ENCODE data around the gene CORO2A. TPM values are rescaled to one million over a fixed set of nuclear protein-coding genes. Genes with fewer than 3 reads are reported as not detected.

The CORO2A gene
- polyA plus RNA-seq, 1 of the 3 experiments (the other 2 are of a cell fraction), result 2.3 TPM

GRCh38 chr9:98214811-98215210 lies 22.4 kb upstream of the CORO2A start:
- no peaks in the 10 kb centered on the region for H4K20me1 ChIP-seq (ENCODE audit: insufficient read depth)
- ChIA-PET POLR2A (no interaction called here), CTCF (interaction anchor here (0.7 to 4.8 kb wide), 12 partner anchors 8 to 295 kb away, joined by 3 to 25 read pairs (median 5); partner anchors contain the start of genes TBC1D2 and TRIM14)

GRCh38 chr9:98211260-98211659 lies 18.8 kb upstream of the CORO2A start:
- CTCF ChIA-PET, result interaction anchor here (0.7 to 1.8 kb wide), 3 partner anchors 52 to 565 kb away, joined by 3 to 11 read pairs (median 3); no protein-coding TSS in a partner anchor
- TF ChIP-seq EZH2phosphoT487 (IDR thresholded peaks at IDR 0.05; ENCODE audit: borderline replicate concordance, low read depth) (no peak), USF1 (IDR thresholded peaks at IDR 0.05; ENCODE audit: borderline replicate concordance, low read depth) (no peak), IRF3 (IDR thresholded peaks at IDR 0.05; ENCODE audit: low read depth, low read length) (no peak), NFIC (IDR thresholded peaks at IDR 0.05; ENCODE audit: borderline replicate concordance) (no peak), TEAD4 (IDR thresholded peaks at IDR 0.05; ENCODE audit: borderline replicate concordance, insufficient read depth) (no peak), YY1 (IDR thresholded peaks at IDR 0.05; ENCODE audit: low read depth) (no peak), EP300 (IDR thresholded peaks at IDR 0.05; ENCODE audit: borderline replicate concordance in 1 of 2, low read depth in 1 of 2, low read length in 1 of 2) (no peak), FOSL2 (IDR thresholded peaks at IDR 0.05; ENCODE audit: borderline replicate concordance, low read depth) (no peak)
- H3K79me2 ChIP-seq (ENCODE audit: insufficient read depth), result no peaks in the 10 kb centered on the region
- POLR2A ChIA-PET, result no interaction called here
- no peak overlapping the region for H3K9ac ChIP-seq
- no peak overlapping the region for H3K4me3 ChIP-seq (ENCODE audit: low read depth in 2 of 2, low read length in 1 of 2)
- no peaks in the 10 kb centered on the region for H3F3A ChIP-seq (replicated peaks; ENCODE audit: insufficient read depth)
- no peak overlapping the region for H3K27ac ChIP-seq (ENCODE audit: low read depth in 2 of 2, low read length in 1 of 2)
- no peaks in the 10 kb centered on the region for H3K9me3 ChIP-seq
- no peak overlapping the region for H2AFZ ChIP-seq (ENCODE audit: low read depth)
- H3K4me2 ChIP-seq, result no peak overlapping the region
- no peaks in the 10 kb centered on the region for H4K20me1 ChIP-seq (ENCODE audit: insufficient read depth)
- no peak for DNase-seq
- WGBS (ENCODE audit: low lambda C conversion rate), result 100% methylated on average over 3 of the region's 3 CpGs
- H3K9me2 ChIP-seq, result no peaks in the 10 kb centered on the region
- H3K4me1 ChIP-seq (ENCODE audit: control insufficient read depth in 1 of 2, insufficient read depth in 2 of 2, low read depth in 1 of 2, low read length in 1 of 2), result no peaks in the 10 kb centered on the region
- H3K27me3 ChIP-seq (ENCODE audit: insufficient read depth), result no peaks in the 10 kb centered on the region
- H3K36me3 ChIP-seq (replicated peaks in 1 of 2; ENCODE audit: control insufficient read depth in 1 of 2, insufficient read depth in 2 of 2, low read length in 1 of 2), result no peaks in the 10 kb centered on the region

More at GRCh38 chr9:98214811-98215210, 22.4 kb upstream of the CORO2A start:
- H3K27ac ChIP-seq (ENCODE audit: low read depth in 2 of 2, low read length in 1 of 2), result no peak overlapping the region
- H3K79me2 ChIP-seq (ENCODE audit: insufficient read depth), result no peaks in the 10 kb centered on the region
- no peaks in the 10 kb centered on the region for H3F3A ChIP-seq (replicated peaks; ENCODE audit: insufficient read depth)
- 74% methylated on average over 5 of the region's 6 CpGs for WGBS (ENCODE audit: low lambda C conversion rate)
- TF ChIP-seq FOXM1 (IDR thresholded peaks at IDR 0.05; ENCODE audit: low read depth), result no peak
- no peaks in the 10 kb centered on the region for H3K36me3 ChIP-seq (replicated peaks in 1 of 2; ENCODE audit: control insufficient read depth in 1 of 2, insufficient read depth in 2 of 2, low read length in 1 of 2)
- H3K9me3 ChIP-seq, result no peaks in the 10 kb centered on the region
- no peak overlapping the region for H3K9ac ChIP-seq
- H3K4me3 ChIP-seq (ENCODE audit: low read depth in 2 of 2, low read length in 1 of 2), result no peak overlapping the region
- no peak overlapping the region for H3K4me2 ChIP-seq
- H2AFZ ChIP-seq (ENCODE audit: low read depth), result no peak overlapping the region
- no peaks in the 10 kb centered on the region for H3K4me1 ChIP-seq (ENCODE audit: control insufficient read depth in 1 of 2, insufficient read depth in 2 of 2, low read depth in 1 of 2, low read length in 1 of 2)
- H3K9me2 ChIP-seq, result no peaks in the 10 kb centered on the region
- H3K27me3 ChIP-seq (ENCODE audit: insufficient read depth), result no peaks in the 10 kb centered on the region
- DNase-seq, result no peak

GRCh38 chr9:98210435-98210834 lies 18.0 kb upstream of the CORO2A start:
- H3K79me2 ChIP-seq (ENCODE audit: insufficient read depth), result no peaks in the 10 kb centered on the region
- H3K9me2 ChIP-seq, result no peaks in the 10 kb centered on the region
- H3K27ac ChIP-seq (ENCODE audit: low read depth in 2 of 2, low read length in 1 of 2), result no peak overlapping the region
- no peaks in the 10 kb centered on the region for H3K27me3 ChIP-seq (ENCODE audit: insufficient read depth)
- no peak overlapping the region for H3K4me3 ChIP-seq (ENCODE audit: low read depth in 2 of 2, low read length in 1 of 2)
- H3F3A ChIP-seq (replicated peaks; ENCODE audit: insufficient read depth), result no peaks in the 10 kb centered on the region
- no peaks in the 10 kb centered on the region for H3K9me3 ChIP-seq
- POLR2A ChIA-PET, result no interaction called here
- no peaks in the 10 kb centered on the region for H4K20me1 ChIP-seq (ENCODE audit: insufficient read depth)
- CTCF ChIA-PET, result interaction anchor here (0.8 to 1.8 kb wide), 2 partner anchors 53 to 136 kb away, joined by 3 to 11 read pairs; no protein-coding TSS in a partner anchor
- DNase-seq, result no peak
- WGBS (ENCODE audit: low lambda C conversion rate), result 89% methylated on average over 6 of the region's 9 CpGs
- H2AFZ ChIP-seq (ENCODE audit: low read depth), result no peak overlapping the region
- H3K9ac ChIP-seq, result no peak overlapping the region
- H3K4me1 ChIP-seq (ENCODE audit: control insufficient read depth in 1 of 2, insufficient read depth in 2 of 2, low read depth in 1 of 2, low read length in 1 of 2), result no peaks in the 10 kb centered on the region
- no peak for TF ChIP-seq TCF12 (IDR thresholded peaks at IDR 0.05)
- TF ChIP-seq NFIC (IDR thresholded peaks at IDR 0.05; ENCODE audit: borderline replicate concordance), result no peak
- no peak for TF ChIP-seq RAD21 (IDR thresholded peaks at IDR 0.05; ENCODE audit: low read length)
- no peak for TF ChIP-seq FOXJ3 (CRISPR knock-in tag; IDR thresholded peaks at IDR 0.05)
- no peak overlapping the region for H3K4me2 ChIP-seq
- H3K36me3 ChIP-seq (replicated peaks in 1 of 2; ENCODE audit: control insufficient read depth in 1 of 2, insufficient read depth in 2 of 2, low read length in 1 of 2), result no peaks in the 10 kb centered on the region
